ENCODE results near the gene MYPN.

- TF ChIP-seq CTCF (IDR thresholded peaks at IDR 0.05; ENCODE audit: low read depth, low read length) (no peak), POLR2A (IDR thresholded peaks at IDR 0.05; ENCODE audit: extremely low read depth, insufficient read length) (no peak), MYC (IDR thresholded peaks at IDR 0.05; ENCODE audit: low read depth, low read length) (no peak)
These were observed 57.7 kb downstream of the MYPN start for GRCh38 chr10:68166871-68167585.
